ENCODE data around the gene BCAR1. TPM values are rescaled to one million over a fixed set of nuclear protein-coding genes. Genes with fewer than 3 reads are reported as not detected.
A peak's percentile ranks its signal among the peaks of the same experiment; 100 is the strongest.

BCAR1 gene
- total and polyA plus RNA-seq, 2 of the 13 experiments (the other 11 are each of a cell fraction or from before 2014, with no cell fraction given) = 48.1 to 51.7 TPM

- TF ChIP-seq ATF4 (CRISPR knock-in tag; IDR thresholded peaks at IDR 0.05) (no peak), ZGPAT (CRISPR knock-in tag; IDR thresholded peaks at IDR 0.05) (no peak), ZNF547 (CRISPR knock-in tag; IDR thresholded peaks at IDR 0.05) (no peak), ZNF644 (CRISPR knock-in tag; IDR thresholded peaks at IDR 0.05; ENCODE audit: low read depth) (no peak), SRSF1 (optimal IDR thresholded peaks at IDR 0.05; ENCODE audit: low read depth, low read length) (no peak), ZNF770 (CRISPR knock-in tag; IDR thresholded peaks at IDR 0.05) (peak; percentile 42; the same call in 1 of the 2 replicates), NFE2L1 (CRISPR knock-in tag; IDR thresholded peaks at IDR 0.05; ENCODE audit: borderline replicate concordance) (no peak), ZNF549 (CRISPR knock-in tag; IDR thresholded peaks at IDR 0.05) (no peak), TFE3 (CRISPR knock-in tag; IDR thresholded peaks at IDR 0.05) (no peak), TFAP4 (IDR thresholded peaks at IDR 0.05; ENCODE audit: borderline replicate concordance, low read depth) (0 out of 2 replicates have a peak, but pooled peaks have one; percentile 22), RXRB (CRISPR knock-in tag; IDR thresholded peaks at IDR 0.05; ENCODE audit: borderline replicate concordance) (no peak), ZNF326 (CRISPR knock-in tag; IDR thresholded peaks at IDR 0.05; ENCODE audit: borderline replicate concordance) (no peak), EED (CRISPR knock-in tag; IDR thresholded peaks at IDR 0.05) (0 out of 2 replicates have a peak, but pooled peaks have one; percentile 24), MED13 (CRISPR knock-in tag; IDR thresholded peaks at IDR 0.05) (no peak), IRF1 (CRISPR knock-in tag; IDR thresholded peaks at IDR 0.05; ENCODE audit: low read depth) (no peak), ZNF234 (CRISPR knock-in tag; conservative IDR thresholded peaks at IDR 0.05) (no peak), ZNF451 (CRISPR knock-in tag; IDR thresholded peaks at IDR 0.05) (no peak), SOX6 (IDR thresholded peaks at IDR 0.05) (no peak), SOX6 (CRISPR knock-in tag; IDR thresholded peaks at IDR 0.05) (no peak), ZNF788 (CRISPR knock-in tag; IDR thresholded peaks at IDR 0.05; ENCODE audit: borderline replicate concordance) (no peak; the same call in 1 of the 2 replicates), E2F2 (CRISPR knock-in tag; IDR thresholded peaks at IDR 0.05; ENCODE audit: borderline replicate concordance) (no peak)
These were observed 20.1 kb upstream of the BCAR1 start (continued) for GRCh38 chr16:75271441-75272096.

Data from HepG2 (cell line).